ENCODE data around the gene IL11. TPM values are rescaled to one million over a fixed set of nuclear protein-coding genes. Genes with fewer than 3 reads are reported as not detected.

IL11 gene
- total and polyA plus RNA-seq, 2 of the 8 experiments (the other 6 are each of a cell fraction or from before 2014, with no cell fraction given): 1.7 to 2.8 TPM

- H2AFZ ChIP-seq (ENCODE audit: low read length): no peak overlapping the region
- H3K56ac ChIP-seq (replicated peaks; ENCODE audit: insufficient read length, low read depth, low read length): no peak overlapping the region
- peaks cover 4 to 16% (median 12%) of the 10 kb centered on the region in 4 experiments; a peak in 7 of 8 replicates for H3K36me3 ChIP-seq (ENCODE audit: control insufficient read depth in 2 of 4, insufficient read depth in 4 of 4, low read length in 3 of 4)
- no peak overlapping the region for H4K91ac ChIP-seq (replicated peaks; ENCODE audit: insufficient read length, low read length)
- no peak overlapping the region for H3K23ac ChIP-seq (ENCODE audit: insufficient read length)
- H3K14ac ChIP-seq (ENCODE audit: insufficient read length): no peak overlapping the region
- H4K8ac ChIP-seq (ENCODE audit: extremely low read depth, insufficient read depth, low read length): no peak overlapping the region
- no peak overlapping the region for H3K9ac ChIP-seq (replicated peaks in 1 of 4; ENCODE audit: extremely low read depth in 1 of 4, low read depth in 3 of 4, low read length in 3 of 4)
- no peak overlapping the region for H2BK5ac ChIP-seq (ENCODE audit: low read depth, low read length)
- H2BK20ac ChIP-seq (ENCODE audit: low read length): no peak overlapping the region
- no peak overlapping the region for H3K4ac ChIP-seq (replicated peaks; ENCODE audit: insufficient read length, low read depth, low read length)
- no peak overlapping the region for H3K4me2 ChIP-seq (ENCODE audit: insufficient read depth in 1 of 2, low read depth in 2 of 2, low read length in 2 of 2)
- no peak overlapping the region for H4K5ac ChIP-seq (ENCODE audit: insufficient read length, low read depth, low read length)
- no peak overlapping the region for H3K18ac ChIP-seq (ENCODE audit: extremely low read depth, low read length)
- peaks cover 15% of the 10 kb centered on the region in 2 experiments for H4K20me1 ChIP-seq (replicated peaks in 1 of 2; ENCODE audit: control insufficient read depth in 1 of 2, insufficient read depth in 2 of 2, low read length in 2 of 2)
- H2AK5ac ChIP-seq (ENCODE audit: low read depth, low read length): no peak overlapping the region
- ChIA-PET CTCF (ENCODE audit: partially characterized antibody) (interaction anchor here (0.7 to 2.1 kb wide), 2 partner anchors 10 to 94 kb away, joined by 4 to 7 read pairs; no protein-coding TSS in a partner anchor), POLR2A (ENCODE audit: partially characterized antibody) (interaction anchor here (0.9 to 34.6 kb wide), 4 partner anchors 9 to 71 kb away, joined by 3 to 874 read pairs (median 8); partner anchors contain the start of genes RPL28, TMEM238 and UBE2S)
- no peak for DNase-seq (ENCODE audit: low read depth in 1 of 2, low spot score in 2 of 2)
- H3K23me2 ChIP-seq (ENCODE audit: low read depth, low read length): peaks cover 13% of the 10 kb centered on the region
- H3K27me3 ChIP-seq (replicated peaks in 1 of 4; ENCODE audit: control insufficient read depth in 3 of 4, extremely low read depth in 1 of 4, insufficient read depth in 3 of 4, low read length in 3 of 4): peaks cover 0 to 5% (median 2%) of the 10 kb centered on the region in 4 experiments; a peak in 2 of 7 replicates
- peaks cover 15% of the 10 kb centered on the region for H3K79me1 ChIP-seq (ENCODE audit: low read depth, low read length)
- H2BK15ac ChIP-seq (ENCODE audit: low read length): no peak overlapping the region
- no peak overlapping the region for H3K27ac ChIP-seq (ENCODE audit: low read depth, low read length)
- H3K79me2 ChIP-seq (ENCODE audit: control insufficient read depth in 1 of 2, insufficient read depth in 2 of 2, low read length in 2 of 2): peaks cover 12 to 21% of the 10 kb centered on the region in 2 experiments
- no peaks in the 10 kb centered on the region; a peak in 1 of 4 replicates for H3K9me3 ChIP-seq (ENCODE audit: insufficient read depth in 2 of 2, low read depth in 1 of 2, low read length in 1 of 2)
- no peak overlapping the region for H3K4me3 ChIP-seq (ENCODE audit: extremely low read depth in 1 of 4, insufficient read depth in 2 of 4, low read depth in 3 of 4, low read length in 4 of 4)
- H3K4me1 ChIP-seq (replicated peaks in 1 of 4; ENCODE audit: control insufficient read depth in 3 of 4, insufficient read depth in 4 of 4, low read length in 3 of 4): peaks cover 0 to 20% (median 13%) of the 10 kb centered on the region in 4 experiments; a peak in 6 of 7 replicates
- WGBS, 2 experiments (ENCODE audit: extremely low coverage in 1 of 2, insufficient coverage in 1 of 2, insufficient read length in 1 of 2, insufficient replicate concordance in 2 of 2, low coverage in 1 of 2, low lambda C conversion rate in 2 of 2, missing lambda C conversion rate in 1 of 2): 90% methylated on average over 2 of the region's 2 CpGs; no CpG with 5 or more reads in 1 of the 2 experiments
- H2BK12ac ChIP-seq (ENCODE audit: low read depth, low read length): no peak overlapping the region
- no peak for FAIRE-seq
- H2BK120ac ChIP-seq (replicated peaks; ENCODE audit: low read depth, low read length): no peak overlapping the region
- TF ChIP-seq KDM4A (IDR thresholded peaks at IDR 0.05; ENCODE audit: low read depth, low read length, severe bottlenecking) (no peak), PHF8 (conservative IDR thresholded peaks at IDR 0.05; ENCODE audit: low read depth, low read length) (no peak), POU5F1 (IDR thresholded peaks at IDR 0.05; ENCODE audit: low read depth, low read length) (no peak), TAF7 (optimal IDR thresholded peaks at IDR 0.05; ENCODE audit: borderline replicate concordance, low read depth, low read length) (no peak), SP2 (IDR thresholded peaks at IDR 0.05; ENCODE audit: low read length) (no peak), SP1 (IDR thresholded peaks at IDR 0.05; ENCODE audit: low read depth, low read length) (no peak), KDM5A (IDR thresholded peaks at IDR 0.05; ENCODE audit: low read length) (no peak), CHD2 (IDR thresholded peaks at IDR 0.05; ENCODE audit: low read length) (no peak), JUN (IDR thresholded peaks at IDR 0.05; ENCODE audit: low read depth, low read length) (no peak), SIX5 (IDR thresholded peaks at IDR 0.05; ENCODE audit: low read depth, low read length) (no peak), CHD1 (IDR thresholded peaks at IDR 0.05; ENCODE audit: low read depth, low read length) (no peak), TBP (IDR thresholded peaks at IDR 0.05; ENCODE audit: low read depth, low read length) (no peak), ASH2L (IDR thresholded peaks at IDR 0.05; ENCODE audit: low read length) (no peak), RBBP5 (IDR thresholded peaks at IDR 0.05; ENCODE audit: borderline replicate concordance, low read depth, low read length) (no peak), HDAC2 (IDR thresholded peaks at IDR 0.05; ENCODE audit: borderline replicate concordance in 1 of 2, low read depth in 2 of 2, low read length in 2 of 2) (no peak)
Observed at GRCh38 chr19:55410168-55410567, 39.9 kb upstream of the IL11 start.
